NCI-H82 treated with DMSO at 0.1 percent for 48 hours (cell line): ENCODE results near the gene PRUNE1.

Source experiments
- DNase-seq: peaks from one replicate; lab custom pipeline; 2025; ENCODE audit not compliant: unreplicated experiment; lab: John Stamatoyannopoulos, UW

The PRUNE1 gene

GRCh38 chr1:151049458-151049857, 41.2 kb downstream of the PRUNE1 start:
- DNase-seq, result no peak

- DNase-seq, result no peak
Observed at GRCh38 chr1:151050051-151050688, 41.9 kb downstream of the PRUNE1 start.

GRCh38 chr1:151051356-151052009, 43.2 kb downstream of the PRUNE1 start:
- no peak for DNase-seq

GRCh38 chr1:151054971-151055547, 46.8 kb downstream of the PRUNE1 start:
- DNase-seq, result no peak

- no peak for DNase-seq
Observed at GRCh38 chr1:151055581-151055980, 47.3 kb downstream of the PRUNE1 start.

- no peak for DNase-seq
Observed at GRCh38 chr1:151056149-151056548, 47.9 kb downstream of the PRUNE1 start.

GRCh38 chr1:151058692-151059091, 50.4 kb downstream of the PRUNE1 start:
- no peak for DNase-seq

GRCh38 chr1:151059109-151060006, 51.1 kb downstream of the PRUNE1 start, which contains the start of gene CDC42SE1:
TSS of gene CDC42SE1 (minus strand) at chr1:151059622. CDS start at chr1:151055730, 3,892 bp downstream.
- DNase-seq, result peak; percentile 73

- peak; percentile 89 for DNase-seq
Observed at GRCh38 chr1:151060007-151060656, 51.9 kb downstream of the PRUNE1 start, which contains the start of gene MLLT11. TSS of gene MLLT11 (plus strand) at chr1:151060397. CDS start at chr1:151067225, 6,828 bp downstream.

GRCh38 chr1:151060657-151061421, 52.6 kb downstream of the PRUNE1 start:
- DNase-seq, result no peak

- no peak for DNase-seq
Observed at GRCh38 chr1:151061704-151062103, 53.5 kb downstream of the PRUNE1 start.

GRCh38 chr1:151062741-151063371, 54.6 kb downstream of the PRUNE1 start:
- no peak for DNase-seq

- DNase-seq, result no peak
Observed at GRCh38 chr1:151065089-151065645, 56.9 kb downstream of the PRUNE1 start.

- DNase-seq, result no peak
Observed at GRCh38 chr1:151067185-151067584, 58.9 kb downstream of the PRUNE1 start.

GRCh38 chr1:151069103-151069486, 60.8 kb downstream of the PRUNE1 start:
- no peak for DNase-seq

GRCh38 chr1:151070474-151071276, 62.4 kb downstream of the PRUNE1 start, which contains the start of gene GABPB2:
TSS of gene GABPB2 (plus strand) at chr1:151070761. CDS start at chr1:151088190, 17,429 bp downstream.
- peak; percentile 93 for DNase-seq

GRCh38 chr1:151072224-151072623, 64.0 kb downstream of the PRUNE1 start:
- no peak for DNase-seq
